NCI-H2107 treated with DMSO at 0.1 percent for 48 hours (cell line): Measurements from ENCODE around the gene RAB11A.

Experiments
- DNase-seq: peaks from one replicate; lab custom pipeline; 2025; ENCODE audit not compliant: unreplicated experiment; lab: John Stamatoyannopoulos, UW

The RAB11A gene

GRCh38 chr15:65869126-65869953 is at the start of gene RAB11A:
RAB11A (plus strand) TSS chr15:65869491; CDS start chr15:65869586, 95 bp downstream.
- peak; percentile 82 for DNase-seq

- DNase-seq, result no peak
Observed at GRCh38 chr15:65819563-65819960, 49.7 kb upstream of the RAB11A start.

- no peak for DNase-seq
Observed at GRCh38 chr15:65821070-65821469, 48.2 kb upstream of the RAB11A start.

GRCh38 chr15:65822316-65822715 is 47.0 kb upstream of the RAB11A start:
- no peak for DNase-seq

DNA sequence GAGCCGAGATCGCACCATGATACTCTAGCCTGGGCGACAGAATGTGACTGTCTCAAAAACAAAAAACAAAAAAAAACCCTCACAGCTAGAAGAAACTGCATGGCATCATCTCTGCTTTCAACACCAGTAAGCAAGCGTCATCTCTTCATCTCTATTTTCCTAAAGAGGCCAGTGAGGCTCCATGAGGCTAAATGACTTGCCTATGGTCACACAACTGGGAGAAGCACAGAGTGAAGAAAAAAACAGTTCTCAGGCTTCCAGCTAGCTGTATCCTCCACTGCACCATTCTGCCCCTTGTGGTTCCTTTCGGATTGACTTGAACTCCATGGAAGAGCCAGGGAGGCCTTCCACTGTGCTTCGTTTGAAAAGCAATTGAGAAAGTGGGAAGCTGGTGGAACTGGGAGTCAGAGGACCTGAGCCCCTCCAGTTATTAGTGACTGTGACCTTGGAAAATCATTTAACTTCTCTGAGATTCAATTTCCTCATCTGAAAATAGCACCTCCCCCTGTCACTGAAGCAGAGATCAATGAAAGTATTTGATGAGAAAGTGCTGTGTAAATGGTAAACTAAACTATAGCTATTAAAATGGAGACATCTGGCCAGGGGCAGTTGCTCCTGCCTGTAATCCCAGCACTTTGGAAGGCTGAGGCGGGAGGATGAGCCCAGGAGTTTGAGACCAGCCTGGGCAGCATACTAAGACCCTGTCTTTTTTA is 45.1 kb upstream of the RAB11A start:
- DNase-seq, result peak; percentile 41

- no peak for DNase-seq
Observed at GRCh38 chr15:65824941-65825544, 44.2 kb upstream of the RAB11A start.

- no peak for DNase-seq
Observed at GRCh38 chr15:65827065-65827464, 42.2 kb upstream of the RAB11A start.

DNA sequence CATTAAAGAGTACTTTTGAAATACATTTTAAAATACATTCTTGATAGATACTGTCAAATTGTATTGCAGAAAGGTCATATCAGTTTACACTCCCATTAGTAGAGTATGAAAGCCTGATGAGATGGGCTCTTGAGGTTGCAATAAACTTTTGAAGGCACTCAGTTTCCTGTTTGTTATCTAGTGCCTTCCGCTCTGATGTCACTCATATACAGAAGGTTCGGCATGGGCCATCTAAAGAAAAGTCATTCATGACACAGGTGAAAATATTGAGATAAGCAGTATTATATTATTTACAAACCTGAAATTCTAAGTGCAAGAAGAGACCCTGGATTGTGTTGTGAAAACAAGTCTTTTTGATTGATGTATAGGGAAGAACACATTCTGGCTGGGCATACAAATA is 40.7 kb upstream of the RAB11A start:
- DNase-seq, result no peak

DNA sequence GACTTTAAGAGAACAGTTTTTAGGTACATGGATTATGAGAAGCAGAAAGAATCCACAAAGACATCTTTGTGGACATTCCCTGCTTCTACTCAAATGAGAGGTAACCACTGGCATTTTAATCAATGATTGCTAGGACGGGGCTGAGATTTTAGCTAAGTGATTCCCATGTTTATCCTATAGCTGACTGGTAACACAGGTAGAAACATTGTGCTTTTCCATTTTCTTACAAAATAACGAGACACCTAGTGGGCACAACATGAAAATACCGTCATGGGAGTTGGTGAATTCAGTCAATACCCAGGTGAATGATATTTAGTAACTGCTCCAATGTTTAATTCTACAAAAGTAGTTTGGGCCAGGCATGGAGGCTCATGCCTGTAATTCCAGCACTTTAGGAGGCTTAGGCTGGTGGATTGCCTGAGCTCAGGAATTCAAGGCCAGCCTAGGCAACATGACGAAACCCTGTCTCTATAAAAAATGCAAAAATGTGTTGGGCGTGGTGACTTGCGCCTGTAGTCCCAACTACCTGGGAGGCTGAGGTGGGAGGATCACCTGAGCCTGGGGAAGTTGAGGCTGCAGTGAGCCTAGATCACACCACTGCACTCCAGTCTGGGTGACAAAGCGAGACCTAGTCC is 40.0 kb upstream of the RAB11A start:
- peak; percentile 35 for DNase-seq

GRCh38 chr15:65832549-65833364 is 36.5 kb upstream of the RAB11A start:
- DNase-seq, result peak; percentile 97

- DNase-seq, result no peak
Observed at GRCh38 chr15:65833501-65834205, 35.6 kb upstream of the RAB11A start.

GRCh38 chr15:65834603-65835282 is 34.5 kb upstream of the RAB11A start:
- DNase-seq, result no peak

DNA sequence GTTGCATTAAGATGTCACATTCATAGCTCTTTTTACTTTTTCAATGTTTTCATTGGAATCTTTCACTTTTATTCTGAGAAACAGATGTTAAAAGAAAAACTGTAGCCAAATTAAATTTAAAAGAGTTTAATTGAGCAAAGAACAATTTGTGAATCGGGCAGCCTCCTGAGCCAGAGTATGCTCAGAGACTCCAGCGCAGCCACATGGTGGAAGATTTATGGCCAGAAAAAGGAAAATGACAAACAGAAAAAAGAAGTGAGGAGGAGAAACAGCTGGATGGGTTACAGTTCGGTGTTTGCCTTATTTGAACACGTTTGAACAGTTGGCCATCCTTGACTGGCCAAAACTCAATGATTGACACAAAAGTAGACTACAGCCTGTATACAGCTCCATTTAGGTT is 33.8 kb upstream of the RAB11A start:
- no peak for DNase-seq

- DNase-seq, result no peak
Observed at GRCh38 chr15:65836665-65837064, 32.6 kb upstream of the RAB11A start.

GRCh38 chr15:65837301-65838294 is 31.7 kb upstream of the RAB11A start:
- DNase-seq, result no peak

DNA sequence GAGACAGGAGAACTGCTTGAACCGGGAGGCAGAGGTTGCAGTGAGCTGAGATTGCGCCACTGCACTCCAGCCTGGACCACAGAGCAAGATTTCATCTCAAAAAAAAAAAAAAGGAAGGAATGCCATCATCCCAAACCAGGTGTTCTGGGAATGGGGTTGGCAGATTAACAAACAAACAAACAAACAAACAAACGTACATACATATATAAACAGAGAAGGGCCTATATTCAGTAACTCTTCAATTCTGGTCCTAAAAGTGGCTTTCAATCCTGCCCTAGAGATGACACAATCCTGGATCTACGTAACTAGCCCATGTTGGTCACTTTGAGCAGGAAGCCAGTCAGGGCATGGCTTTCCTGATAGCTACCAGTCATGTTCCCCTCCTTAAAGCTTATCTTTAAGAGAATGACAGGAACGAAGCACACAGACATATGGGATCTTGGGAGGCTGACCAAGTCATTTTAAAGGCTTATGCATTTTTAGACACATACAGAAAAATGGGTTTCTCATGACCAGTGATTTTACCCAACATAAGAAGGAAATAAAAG is 29.9 kb upstream of the RAB11A start:
- DNase-seq, result no peak

DNA sequence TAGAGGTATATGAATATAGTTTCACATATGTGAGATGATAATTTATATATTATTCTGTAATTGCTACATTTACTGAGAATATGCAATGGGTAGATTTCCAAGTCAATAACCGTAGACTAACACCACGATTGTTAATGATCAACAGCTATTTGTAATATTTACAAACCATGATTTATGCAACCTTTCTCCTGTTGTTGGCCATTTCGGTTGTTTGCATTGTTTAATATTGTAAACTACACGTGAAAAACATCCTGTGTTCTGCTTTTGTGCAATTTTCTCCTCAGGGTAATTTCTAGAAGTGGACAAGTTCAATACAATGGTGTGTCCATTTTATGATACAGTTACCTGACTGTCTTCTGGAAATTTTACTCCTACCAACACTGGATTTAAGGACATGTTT is 29.3 kb upstream of the RAB11A start:
- no peak for DNase-seq
